H1 (cell line): ENCODE results near the gene IL18R1.

Experiments used
- CHD2 ChIP-seq: IDR thresholded peaks from 2 replicates; pipeline ENCODE4 v1.6.1; 2012; ENCODE audit warnings: low read length, improper control_type of control experiment
- CTCF ChIP-seq, 3 experiments: IDR thresholded peaks; 1 replicate in 2 of 3; 2 replicates in 1 of 3; pipeline versions ENCODE4 v1.5.1 to v1.6.1; 2011; ENCODE audit warnings: low read length in 3 of 3, mild to moderate bottlenecking in 3 of 3, inconsistent platforms in 2 of 3, low read depth in 1 of 3, moderate library complexity in 1 of 3; ENCODE audit not compliant: insufficient read depth in 1 of 3; ENCODE audit errors: control extremely low read depth in 1 of 3
- POLR2A ChIP-seq, 2 experiments: IDR thresholded peaks; 1 replicate in 1 of 2; 2 replicates in 1 of 2; pipeline ENCODE4 v1.6.1; 2011; ENCODE audit warnings: low read depth in 2 of 2, low read length in 2 of 2, mild to moderate bottlenecking in 2 of 2; ENCODE audit errors: control extremely low read depth in 1 of 2
- POLR2AphosphoS5 ChIP-seq: IDR thresholded peaks from 2 replicates; pipeline ENCODE4 v1.6.1; 2011; ENCODE audit warnings: low read depth, low read length

GRCh38 chr2:102424754-102425153, 69.2 kb downstream of the IL18R1 start:
- no peak for TF ChIP-seq CTCF (IDR thresholded peaks at IDR 0.05; ENCODE audit: control extremely low read depth in 1 of 3, insufficient read depth in 1 of 3, low read depth in 1 of 3, low read length in 3 of 3)
- no peak for TF ChIP-seq CHD2
- TF ChIP-seq POLR2AphosphoS5, result no peak
- TF ChIP-seq POLR2A (IDR thresholded peaks at IDR 0.05; ENCODE audit: control extremely low read depth in 1 of 2, low read depth in 2 of 2, low read length in 2 of 2), result no peak
